ENCODE results near the gene HDAC9.

GRCh38 chr7:18540396-18540795 lies 44.8 kb downstream of the HDAC9 start:
- TF ChIP-seq CTCF (IDR thresholded peaks at IDR 0.05), result no peak
- TF ChIP-seq POLR2A (IDR thresholded peaks at IDR 0.05), result no peak
- TF ChIP-seq POLR2AphosphoS5 (IDR thresholded peaks at IDR 0.05; ENCODE audit: insufficient read depth in 1 of 2, low read depth in 1 of 2), result no peak

Data from vagina (tissue), 2 donors.